ENCODE results near the gene SEC61A1. TPM values are rescaled to one million over a fixed set of nuclear protein-coding genes. Genes with fewer than 3 reads are reported as not detected.
A peak's percentile ranks its signal among the peaks of the same experiment; 100 is the strongest.

SEC61A1 gene
- total and polyA plus RNA-seq, 4 experiments from 2014 or later, result 156 to 212 (median 192) TPM

DNA sequence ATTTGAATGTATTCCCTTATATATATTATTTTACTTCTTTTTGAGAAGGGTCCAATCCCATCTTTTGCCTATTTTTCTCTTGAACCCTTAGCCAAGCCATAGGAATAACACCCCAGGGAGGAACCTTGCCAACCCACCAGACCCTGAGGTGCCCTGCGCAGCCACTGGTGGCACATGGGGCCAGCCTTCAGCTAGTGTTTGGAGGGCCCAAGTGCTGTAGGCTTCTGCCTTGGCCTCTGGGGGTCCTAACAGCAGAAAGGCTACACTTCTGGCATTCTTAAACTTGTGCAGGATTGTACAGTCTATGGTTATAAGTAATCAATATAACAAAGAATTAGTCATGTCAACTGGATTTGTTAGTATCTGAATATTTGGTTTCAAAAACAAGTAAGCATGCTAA, 36.9 kb downstream of the SEC61A1 start:
- no peaks in the 10 kb centered on the region for H3K9me3 ChIP-seq (ENCODE audit: control insufficient read depth in 1 of 2, low read length in 2 of 2)
- Mint-ChIP-seq H3K27ac (no peak overlapping the region), H3K36me3 (peaks cover 43 to 58% of the 10 kb centered on the region in 2 donors), H3K27me3 (no peaks in the 10 kb centered on the region), H3K9me3 (no peaks in the 10 kb centered on the region), H3K4me3 (no peak overlapping the region), H3K4me1 (no peaks in the 10 kb centered on the region)
- peaks cover 28% of the 10 kb centered on the region for H3K36me3 ChIP-seq (ENCODE audit: insufficient read depth, low read length)
- ChIA-PET CTCF (ENCODE audit: partially characterized antibody) (interaction anchor here (1.4 kb wide), 1 partner anchor 45 kb away, joined by 4 read pairs; no protein-coding TSS in a partner anchor), POLR2A (ENCODE audit: partially characterized antibody) (no interaction called here)
- H3K27ac ChIP-seq (ENCODE audit: low read depth, low read length), result no peak overlapping the region
- H3K4me3 ChIP-seq (ENCODE audit: low read length in 2 of 2), result no peak overlapping the region
- DNase-seq, result no peak
- no peaks in the 10 kb centered on the region for H3K4me1 ChIP-seq (ENCODE audit: insufficient read depth, low read length)
- intact Hi-C loops (cut with micrococcal nuclease), result no loop called here
- no peaks in the 10 kb centered on the region for H3K27me3 ChIP-seq (ENCODE audit: insufficient read depth, low read length)

DNA sequence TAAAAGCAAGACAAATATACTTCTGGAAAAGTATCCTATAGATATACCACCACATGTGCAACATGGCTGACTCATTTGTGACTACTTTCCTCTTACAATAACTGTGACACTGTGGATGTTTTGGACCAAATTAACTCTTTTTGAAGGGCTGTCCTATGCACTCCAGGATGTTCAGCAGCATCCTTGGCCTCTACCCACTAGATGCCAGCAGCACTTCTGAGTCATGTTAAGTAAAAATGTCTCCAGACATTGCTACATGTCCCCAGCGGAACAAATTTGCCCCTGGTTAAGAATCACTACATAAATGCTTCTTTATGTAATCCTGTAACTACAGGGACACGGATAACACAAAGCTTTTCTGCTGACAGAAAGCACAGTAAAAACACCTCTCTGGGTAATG, 39.3 kb downstream of the SEC61A1 start:
- CTCF ChIA-PET (ENCODE audit: partially characterized antibody), result interaction anchor here (13.3 kb wide), 1 partner anchor 43 kb away, joined by 256 read pairs; no protein-coding TSS in a partner anchor
- DNase-seq, result no peak
- H3K36me3 Mint-ChIP-seq, result peaks cover 34 to 51% of the 10 kb centered on the region in 2 donors
- no peaks in the 10 kb centered on the region for H3K4me1 ChIP-seq (ENCODE audit: insufficient read depth, low read length)
- peaks cover 3 to 6% (median 5%) of the 10 kb centered on the region in 4 donors for H3K4me1 Mint-ChIP-seq
- no peak overlapping the region for H3K27ac ChIP-seq (ENCODE audit: low read depth, low read length)
- no peaks in the 10 kb centered on the region for H3K27me3 ChIP-seq (ENCODE audit: insufficient read depth, low read length)
- no peaks in the 10 kb centered on the region for H3K27me3 Mint-ChIP-seq
- no peak overlapping the region for H3K27ac Mint-ChIP-seq
- no peak overlapping the region for H3K4me3 Mint-ChIP-seq
- H3K4me3 ChIP-seq (ENCODE audit: low read length in 2 of 2), result no peak overlapping the region
- POLR2A ChIA-PET (ENCODE audit: partially characterized antibody), result no interaction called here
- intact Hi-C loops (cut with micrococcal nuclease), result no loop called here
- no peaks in the 10 kb centered on the region for H3K9me3 ChIP-seq (ENCODE audit: control insufficient read depth in 1 of 2, low read length in 2 of 2)
- H3K9me3 Mint-ChIP-seq, result no peaks in the 10 kb centered on the region
- peaks cover 19% of the 10 kb centered on the region for H3K36me3 ChIP-seq (ENCODE audit: insufficient read depth, low read length)

DNA sequence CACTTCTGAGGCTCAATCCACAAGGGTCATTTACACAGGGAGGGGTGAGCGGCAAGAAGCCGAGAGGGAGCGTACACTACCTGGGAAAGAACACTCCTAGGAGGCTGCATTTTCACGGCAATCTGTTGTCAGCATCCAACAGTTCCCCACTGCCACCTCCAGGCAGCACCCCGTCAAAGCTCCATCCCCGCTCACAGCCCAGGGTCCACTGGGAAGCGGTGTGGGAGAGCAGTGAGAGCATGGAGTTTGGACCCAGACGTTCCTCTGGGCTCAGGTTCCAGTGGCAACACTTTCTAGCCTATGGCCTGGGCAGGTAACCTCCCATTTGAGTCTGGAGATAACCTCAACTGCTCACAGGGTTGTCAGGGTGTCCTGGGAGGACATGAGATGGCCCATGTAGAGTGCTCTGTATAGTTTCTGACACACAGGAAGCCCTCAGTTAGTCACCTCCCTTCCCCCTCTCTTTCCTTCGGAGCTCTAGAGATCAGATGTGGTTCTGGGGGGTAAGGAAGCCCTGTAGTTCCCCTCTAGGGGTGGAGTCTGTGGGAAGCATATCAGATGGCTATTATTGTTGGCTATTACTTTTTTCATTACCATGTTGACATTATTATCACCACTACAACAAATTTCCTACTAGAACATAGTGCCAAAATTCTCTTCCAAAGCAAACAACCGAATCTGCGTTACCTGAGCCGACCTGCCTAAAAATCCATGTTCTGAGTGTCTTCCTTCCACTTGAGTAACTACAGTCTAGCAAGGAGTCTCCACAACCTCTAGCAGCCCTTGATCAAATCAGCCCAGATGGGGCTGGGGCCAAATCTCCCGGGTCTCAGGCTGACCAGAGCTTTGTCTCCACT, 42.3 kb downstream of the SEC61A1 start:
- no peak overlapping the region for H3K4me3 Mint-ChIP-seq
- Histone ChIP-seq H3K27me3 (ENCODE audit: insufficient read depth, low read length) (no peaks in the 10 kb centered on the region), H3K4me3 (ENCODE audit: low read length in 2 of 2) (no peak overlapping the region), H3K36me3 (ENCODE audit: insufficient read depth, low read length) (peaks cover 37% of the 10 kb centered on the region), H3K27ac (ENCODE audit: low read depth, low read length) (no peak overlapping the region), H3K9me3 (ENCODE audit: control insufficient read depth in 1 of 2, low read length in 2 of 2) (no peaks in the 10 kb centered on the region), H3K4me1 (ENCODE audit: insufficient read depth, low read length) (no peaks in the 10 kb centered on the region)
- no peaks in the 10 kb centered on the region for H3K27me3 Mint-ChIP-seq
- ChIA-PET CTCF (ENCODE audit: partially characterized antibody) (interaction anchor here (0.7 to 13.3 kb wide), 26 partner anchors 9 to 514 kb away, joined by 3 to 256 read pairs (median 5); partner anchors contain the start of gene RUVBL1), POLR2A (ENCODE audit: partially characterized antibody) (interaction anchor here (1.2 to 1.8 kb wide), 4 partner anchors 19 to 39 kb away, joined by 5 to 11 read pairs (median 7); partner anchors contain the start of gene RUVBL1)
- peaks cover 3 to 6% (median 5%) of the 10 kb centered on the region in 4 donors for H3K4me1 Mint-ChIP-seq
- H3K27ac Mint-ChIP-seq, result peak overlapping the region in 3 of 7 donors; percentile 44 to 66 (median 45)
- intact Hi-C loops (cut with micrococcal nuclease), result loop anchor here (1.0 kb wide), 3 partner anchors 39 to 403 kb away; no protein-coding TSS in a partner anchor
- no peak for DNase-seq
- no peaks in the 10 kb centered on the region for H3K9me3 Mint-ChIP-seq
- H3K36me3 Mint-ChIP-seq, result peaks cover 43 to 67% of the 10 kb centered on the region in 2 donors

DNA sequence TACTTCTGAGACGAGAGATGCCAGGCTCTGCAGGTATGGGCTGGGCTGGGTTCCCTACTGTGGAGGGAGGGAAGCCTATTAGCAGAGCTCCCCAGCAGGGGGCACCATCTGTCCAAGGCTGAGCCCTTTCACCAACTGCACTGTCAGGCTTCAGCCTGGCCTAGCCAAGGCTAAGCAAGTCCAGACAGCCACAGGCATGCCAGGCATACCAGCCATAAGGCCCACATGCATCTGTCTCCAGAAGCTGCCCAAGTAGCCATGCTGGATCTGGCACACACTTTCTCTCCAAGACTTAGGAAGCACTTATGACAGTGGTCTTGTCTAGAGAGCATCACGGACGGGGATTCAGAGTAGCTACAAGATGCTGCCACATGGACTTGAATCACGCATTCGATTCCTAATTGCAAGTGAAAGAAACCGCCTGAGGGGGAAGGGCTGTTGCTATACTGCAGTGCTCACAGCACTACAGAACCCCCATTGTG, 43.0 kb downstream of the SEC61A1 start:
- H3K4me3 Mint-ChIP-seq, result no peak overlapping the region
- H3K9me3 Mint-ChIP-seq, result no peaks in the 10 kb centered on the region
- Histone ChIP-seq H3K9me3 (ENCODE audit: control insufficient read depth in 1 of 2, low read length in 2 of 2) (no peaks in the 10 kb centered on the region), H3K4me3 (ENCODE audit: low read length in 2 of 2) (no peak overlapping the region), H3K27me3 (ENCODE audit: insufficient read depth, low read length) (no peaks in the 10 kb centered on the region), H3K4me1 (ENCODE audit: insufficient read depth, low read length) (no peaks in the 10 kb centered on the region), H3K36me3 (ENCODE audit: insufficient read depth, low read length) (peaks cover 45% of the 10 kb centered on the region), H3K27ac (ENCODE audit: low read depth, low read length) (no peak overlapping the region)
- peaks cover 3 to 6% (median 5%) of the 10 kb centered on the region in 4 donors for H3K4me1 Mint-ChIP-seq
- peak; percentile 73 to 80 (median 76) for DNase-seq
- ChIA-PET POLR2A (ENCODE audit: partially characterized antibody) (interaction anchor here (1.2 to 1.8 kb wide), 3 partner anchors 19 to 38 kb away, joined by 5 to 11 read pairs (median 9); partner anchors contain the start of gene RUVBL1), CTCF (ENCODE audit: partially characterized antibody) (interaction anchor here (0.6 to 13.3 kb wide), 31 partner anchors 9 to 513 kb away, joined by 3 to 256 read pairs (median 5); partner anchors contain the start of gene RUVBL1)
- peak overlapping the region in 4 of 7 donors; percentile 45 to 66 (median 54) for H3K27ac Mint-ChIP-seq
- H3K36me3 Mint-ChIP-seq, result peaks cover 51 to 74% of the 10 kb centered on the region in 2 donors
- intact Hi-C loops (cut with micrococcal nuclease), result loop anchor here (1.0 kb wide), 3 partner anchors 38 to 402 kb away; no protein-coding TSS in a partner anchor
- no peaks in the 10 kb centered on the region for H3K27me3 Mint-ChIP-seq

DNA sequence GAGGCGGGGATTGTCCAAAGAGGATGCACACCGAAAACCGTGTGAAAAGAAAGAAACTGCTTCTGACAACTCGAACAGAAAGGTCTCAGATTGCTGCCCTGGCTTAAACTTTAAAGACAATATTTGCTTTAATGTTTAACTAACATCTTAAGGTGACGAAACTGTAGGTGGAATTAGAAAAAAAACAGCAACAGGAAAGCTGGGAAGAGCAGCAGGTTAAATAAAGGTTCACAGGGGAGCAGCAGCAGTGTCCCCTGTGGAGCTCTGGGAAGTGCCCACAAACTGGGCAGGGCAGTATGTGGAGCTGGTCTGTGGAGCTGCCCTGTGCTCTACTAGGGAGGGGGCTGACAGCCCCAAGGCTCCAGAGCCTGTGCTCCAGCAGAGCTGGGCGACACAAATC, 46.0 kb downstream of the SEC61A1 start:
- H3K4me1 ChIP-seq (ENCODE audit: insufficient read depth, low read length), result no peaks in the 10 kb centered on the region
- POLR2A ChIA-PET (ENCODE audit: partially characterized antibody), result interaction anchor here (1.0 to 1.5 kb wide), 2 partner anchors 12 to 35 kb away, joined by 3 read pairs; no protein-coding TSS in a partner anchor
- Mint-ChIP-seq H3K4me3 (no peak overlapping the region), H3K36me3 (peaks cover 68 to 85% of the 10 kb centered on the region in 2 donors), H3K4me1 (peaks cover 3 to 6% (median 5%) of the 10 kb centered on the region in 4 donors), H3K9me3 (peaks cover 0 to 2% (median 0%) of the 10 kb centered on the region in 8 donors), H3K27ac (peak overlapping the region in 1 of 7 donors; percentile 61), H3K27me3 (no peaks in the 10 kb centered on the region)
- intact Hi-C loops (cut with micrococcal nuclease), result no loop called here
- no peaks in the 10 kb centered on the region for H3K27me3 ChIP-seq (ENCODE audit: insufficient read depth, low read length)
- H3K4me3 ChIP-seq (ENCODE audit: low read length in 2 of 2), result no peak overlapping the region
- H3K36me3 ChIP-seq (ENCODE audit: insufficient read depth, low read length), result peaks cover 60% of the 10 kb centered on the region
- CTCF ChIA-PET (ENCODE audit: partially characterized antibody), result interaction anchor here (1.1 to 13.3 kb wide), 6 partner anchors 11 to 224 kb away, joined by 3 to 256 read pairs (median 36); partner anchors contain the start of gene RUVBL1
- no peaks in the 10 kb centered on the region for H3K9me3 ChIP-seq (ENCODE audit: control insufficient read depth in 1 of 2, low read length in 2 of 2)
- H3K27ac ChIP-seq (ENCODE audit: low read depth, low read length), result no peak overlapping the region
- DNase-seq, result no peak

DNA sequence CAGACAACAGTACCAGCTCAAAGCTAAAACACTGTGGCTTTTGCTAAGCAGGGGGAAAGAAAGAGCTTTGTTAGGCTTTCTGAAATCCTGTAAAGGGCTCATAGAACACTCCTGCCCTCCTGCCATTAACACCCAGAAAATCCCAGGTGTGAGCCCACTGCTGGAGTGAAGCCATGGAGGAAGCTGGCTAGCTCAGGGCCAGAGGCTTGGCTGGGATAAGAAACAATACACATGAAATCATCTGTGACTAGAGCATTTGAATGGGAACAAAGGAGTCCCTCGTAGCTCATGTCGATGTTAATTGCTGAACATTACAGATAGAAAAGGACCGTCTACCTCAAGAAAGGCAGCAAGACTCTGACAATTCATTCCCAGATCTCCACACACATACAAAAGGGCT, 47.9 kb downstream of the SEC61A1 start:
- intact Hi-C loops (cut with micrococcal nuclease), result no loop called here
- Mint-ChIP-seq H3K4me1 (peaks cover 0 to 3% (median 3%) of the 10 kb centered on the region in 4 donors), H3K9me3 (peaks cover 0 to 2% (median 0%) of the 10 kb centered on the region in 8 donors), H3K27me3 (no peaks in the 10 kb centered on the region), H3K36me3 (peaks cover 73 to 90% of the 10 kb centered on the region in 2 donors), H3K4me3 (no peak overlapping the region), H3K27ac (peak overlapping the region in 2 of 7 donors; percentile 25 to 31)
- peaks cover 70% of the 10 kb centered on the region for H3K36me3 ChIP-seq (ENCODE audit: insufficient read depth, low read length)
- ChIA-PET POLR2A (ENCODE audit: partially characterized antibody) (interaction anchor here (1.9 kb wide), 1 partner anchor 23 kb away, joined by 5 read pairs; the partner anchor contains the start of gene RUVBL1), CTCF (ENCODE audit: partially characterized antibody) (interaction anchor here (0.8 to 13.3 kb wide), 4 partner anchors 12 to 34 kb away, joined by 3 to 256 read pairs (median 3); no protein-coding TSS in a partner anchor)
- no peak for DNase-seq
- H3K27me3 ChIP-seq (ENCODE audit: insufficient read depth, low read length), result no peaks in the 10 kb centered on the region
- no peak overlapping the region for H3K27ac ChIP-seq (ENCODE audit: low read depth, low read length)
- no peak overlapping the region for H3K4me3 ChIP-seq (ENCODE audit: low read length in 2 of 2)
- no peaks in the 10 kb centered on the region for H3K4me1 ChIP-seq (ENCODE audit: insufficient read depth, low read length)
- H3K9me3 ChIP-seq (ENCODE audit: control insufficient read depth in 1 of 2, low read length in 2 of 2), result no peaks in the 10 kb centered on the region
